ENCODE measurements around the gene KCTD21.

KCTD21 gene

GRCh38 chr11:78164471-78164870, 24.0 kb downstream of the KCTD21 start:
- Histone ChIP-seq H3K36me3 (replicated peaks) (no peaks in the 10 kb centered on the region), H3K27ac (no peak overlapping the region), H3K27me3 (replicated peaks) (no peaks in the 10 kb centered on the region), H3K4me3 (ENCODE audit: low read depth, low read length) (no peak overlapping the region)
- no peak for TF ChIP-seq CTCF (IDR thresholded peaks at IDR 0.05; ENCODE audit: low read depth, low read length, missing control alignments)
- no peak for DNase-seq
- in situ Hi-C loops (cut with HindIII; ENCODE audit: low pct_ligation_motif_present, low sequenced_read_pairs), result no loop called here

- H3K27ac ChIP-seq, result no peak overlapping the region
- H3K4me3 ChIP-seq (ENCODE audit: low read depth, low read length), result no peak overlapping the region
- H3K27me3 ChIP-seq (replicated peaks), result no peaks in the 10 kb centered on the region
- no peaks in the 10 kb centered on the region for H3K36me3 ChIP-seq (replicated peaks)
- in situ Hi-C loops (cut with HindIII; ENCODE audit: low pct_ligation_motif_present, low sequenced_read_pairs), result no loop called here
- DNase-seq, result no peak
- TF ChIP-seq CTCF (IDR thresholded peaks at IDR 0.05; ENCODE audit: low read depth, low read length, missing control alignments), result no peak
Observed at GRCh38 chr11:78163828-78164227, 24.6 kb downstream of the KCTD21 start.

- DNase-seq, result peak; percentile 36
- H3K27ac ChIP-seq, result no peak overlapping the region
- no peaks in the 10 kb centered on the region for H3K36me3 ChIP-seq (replicated peaks)
- in situ Hi-C loops (cut with HindIII; ENCODE audit: low pct_ligation_motif_present, low sequenced_read_pairs), result no loop called here
- no peak overlapping the region for H3K4me3 ChIP-seq (ENCODE audit: low read depth, low read length)
- H3K27me3 ChIP-seq (replicated peaks), result no peaks in the 10 kb centered on the region
- no peak for TF ChIP-seq CTCF (IDR thresholded peaks at IDR 0.05; ENCODE audit: low read depth, low read length, missing control alignments)
Observed at GRCh38 chr11:78161962-78162371, 26.5 kb downstream of the KCTD21 start.

- in situ Hi-C loops (cut with HindIII; ENCODE audit: low pct_ligation_motif_present, low sequenced_read_pairs), result no loop called here
- H3K27me3 ChIP-seq (replicated peaks), result no peaks in the 10 kb centered on the region
- DNase-seq, result no peak
- H3K27ac ChIP-seq, result no peak overlapping the region
- no peak for TF ChIP-seq CTCF (IDR thresholded peaks at IDR 0.05; ENCODE audit: low read depth, low read length, missing control alignments)
- H3K36me3 ChIP-seq (replicated peaks), result no peaks in the 10 kb centered on the region
- H3K4me3 ChIP-seq (ENCODE audit: low read depth, low read length), result no peak overlapping the region
Observed at GRCh38 chr11:78161346-78161745, 27.1 kb downstream of the KCTD21 start.

GRCh38 chr11:78160557-78160956, 27.9 kb downstream of the KCTD21 start:
- H3K27me3 ChIP-seq (replicated peaks), result no peaks in the 10 kb centered on the region
- TF ChIP-seq CTCF (IDR thresholded peaks at IDR 0.05; ENCODE audit: low read depth, low read length, missing control alignments), result no peak
- H3K27ac ChIP-seq, result no peak overlapping the region
- DNase-seq, result no peak
- in situ Hi-C loops (cut with HindIII; ENCODE audit: low pct_ligation_motif_present, low sequenced_read_pairs), result no loop called here
- no peaks in the 10 kb centered on the region for H3K36me3 ChIP-seq (replicated peaks)
- no peak overlapping the region for H3K4me3 ChIP-seq (ENCODE audit: low read depth, low read length)

- no peak for DNase-seq
- Histone ChIP-seq H3K27ac (no peak overlapping the region), H3K4me3 (ENCODE audit: low read depth, low read length) (no peak overlapping the region), H3K27me3 (replicated peaks) (no peaks in the 10 kb centered on the region), H3K36me3 (replicated peaks) (no peaks in the 10 kb centered on the region)
- in situ Hi-C loops (cut with HindIII; ENCODE audit: low pct_ligation_motif_present, low sequenced_read_pairs), result no loop called here
- no peak for TF ChIP-seq CTCF (IDR thresholded peaks at IDR 0.05; ENCODE audit: low read depth, low read length, missing control alignments)
Observed at GRCh38 chr11:78158987-78159652, 29.3 kb downstream of the KCTD21 start.
